NCI-H2081 (cell line): ENCODE measurements around the gene THAP8.

ENCODE experiments used
- DNase-seq, 2 experiments: peaks; one replicate each; lab custom pipeline; 2025; lab: John Stamatoyannopoulos, UW

THAP8 gene

GRCh38 chr19:36054119-36054732 is at the start of gene THAP8:
Gene THAP8 (minus strand): TSS chr19:36054285. CDS start chr19:36054217, 68 bp downstream.
- DNase-seq: peak; percentile 98 to 99

- DNase-seq: no peak
Observed at GRCh38 chr19:36103040-36103626, 49.0 kb upstream of the THAP8 start.

GRCh38 chr19:36101550-36102327 is 47.7 kb upstream of the THAP8 start:
- no peak for DNase-seq

GRCh38 chr19:36100476-36100875 is 46.4 kb upstream of the THAP8 start:
- no peak for DNase-seq

- DNase-seq: no peak
Observed at GRCh38 chr19:36099166-36099785, 45.2 kb upstream of the THAP8 start.

GRCh38 chr19:36097036-36097435 is 43.0 kb upstream of the THAP8 start:
- no peak for DNase-seq

GRCh38 chr19:36093687-36094086 is 39.6 kb upstream of the THAP8 start:
- DNase-seq: no peak

GRCh38 chr19:36093146-36093662 is 39.1 kb upstream of the THAP8 start:
- no peak for DNase-seq

GRCh38 chr19:36092566-36092965 is 38.5 kb upstream of the THAP8 start:
- DNase-seq: no peak

GRCh38 chr19:36090910-36091695 is 37.0 kb upstream of the THAP8 start:
- no peak for DNase-seq

GRCh38 chr19:36089847-36090246 is 35.8 kb upstream of the THAP8 start:
- no peak for DNase-seq

GRCh38 chr19:36086326-36086725 is 32.2 kb upstream of the THAP8 start:
- no peak for DNase-seq

GRCh38 chr19:36084231-36085009 is 30.3 kb upstream of the THAP8 start:
- no peak for DNase-seq

- DNase-seq: no peak
Observed at GRCh38 chr19:36082916-36083315, 28.8 kb upstream of the THAP8 start.

- no peak for DNase-seq
Observed at GRCh38 chr19:36081894-36082293, 27.8 kb upstream of the THAP8 start.

- DNase-seq: no peak
Observed at GRCh38 chr19:36081385-36081784, 27.3 kb upstream of the THAP8 start.

- DNase-seq: no peak
Observed at GRCh38 chr19:36079389-36079945, 25.4 kb upstream of the THAP8 start.

GRCh38 chr19:36073121-36073876 is 19.2 kb upstream of the THAP8 start:
- no peak for DNase-seq

GRCh38 chr19:36072081-36072480 is 18.0 kb upstream of the THAP8 start:
- no peak for DNase-seq
